SIG-M5 treated with dmso at 0.1 percent for 504 hours (cell line): ENCODE data around the gene SYNGR2.

ENCODE experiments used
- DNase-seq: peaks from one replicate; lab custom pipeline; 2025; ENCODE audit not compliant: unreplicated experiment; lab: John Stamatoyannopoulos, UW

Gene SYNGR2

DNA sequence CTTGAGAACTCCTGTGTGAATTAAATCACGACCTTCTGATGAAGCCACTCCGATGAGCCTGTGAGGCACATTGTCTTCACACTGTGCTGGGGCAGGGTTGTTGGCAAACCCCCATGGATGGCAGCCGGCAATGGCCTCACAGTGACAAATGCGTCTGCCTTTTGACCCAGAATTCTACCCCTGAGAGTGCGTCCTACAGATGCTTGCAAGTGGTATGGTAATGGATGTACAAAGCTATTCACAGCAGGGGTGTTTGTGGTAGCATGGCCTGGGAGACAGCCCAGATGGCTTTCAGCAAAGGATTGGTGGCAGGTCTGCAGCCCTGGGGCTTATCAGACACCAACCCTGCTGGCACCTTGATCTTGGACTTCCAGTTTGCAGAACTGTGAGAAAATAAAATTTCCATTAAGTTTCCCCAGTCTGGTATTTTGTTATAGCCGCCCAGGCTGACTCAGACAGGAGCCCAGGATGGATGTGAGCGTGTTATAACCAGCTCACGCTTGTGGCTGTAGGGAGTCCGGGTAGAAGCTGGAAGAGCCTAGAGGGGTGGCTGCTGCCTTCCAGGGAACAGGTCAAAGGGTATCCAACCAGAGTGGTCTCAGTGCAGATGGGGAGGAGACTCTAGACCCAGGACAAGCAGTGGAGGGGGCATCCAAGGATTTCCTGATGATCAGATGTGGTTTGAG, 28.9 kb downstream of the SYNGR2 start:
- DNase-seq, result no peak

GRCh38 chr17:78200451-78200850, 32.1 kb downstream of the SYNGR2 start:
- no peak for DNase-seq

DNA sequence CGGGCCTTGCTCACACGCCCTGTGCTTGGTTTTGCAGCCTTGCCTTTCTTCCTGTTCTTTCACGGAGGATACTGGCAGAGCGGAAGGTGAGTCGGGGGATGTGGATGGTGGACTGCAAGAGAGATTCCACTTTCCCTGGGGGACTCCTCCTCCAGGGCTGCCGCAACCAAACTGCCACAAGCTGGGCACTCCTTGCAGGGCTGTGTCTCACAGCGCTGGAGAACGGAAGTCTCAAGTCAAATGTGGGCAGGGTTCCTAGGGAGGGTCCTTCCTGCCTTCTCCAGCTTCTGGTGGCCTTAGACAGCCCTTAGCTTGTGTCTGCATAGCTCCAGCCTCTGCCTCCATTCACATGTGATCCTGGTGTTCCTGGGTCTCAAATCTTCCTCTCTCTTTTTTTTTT, 34.3 kb downstream of the SYNGR2 start:
- DNase-seq, result no peak

DNA sequence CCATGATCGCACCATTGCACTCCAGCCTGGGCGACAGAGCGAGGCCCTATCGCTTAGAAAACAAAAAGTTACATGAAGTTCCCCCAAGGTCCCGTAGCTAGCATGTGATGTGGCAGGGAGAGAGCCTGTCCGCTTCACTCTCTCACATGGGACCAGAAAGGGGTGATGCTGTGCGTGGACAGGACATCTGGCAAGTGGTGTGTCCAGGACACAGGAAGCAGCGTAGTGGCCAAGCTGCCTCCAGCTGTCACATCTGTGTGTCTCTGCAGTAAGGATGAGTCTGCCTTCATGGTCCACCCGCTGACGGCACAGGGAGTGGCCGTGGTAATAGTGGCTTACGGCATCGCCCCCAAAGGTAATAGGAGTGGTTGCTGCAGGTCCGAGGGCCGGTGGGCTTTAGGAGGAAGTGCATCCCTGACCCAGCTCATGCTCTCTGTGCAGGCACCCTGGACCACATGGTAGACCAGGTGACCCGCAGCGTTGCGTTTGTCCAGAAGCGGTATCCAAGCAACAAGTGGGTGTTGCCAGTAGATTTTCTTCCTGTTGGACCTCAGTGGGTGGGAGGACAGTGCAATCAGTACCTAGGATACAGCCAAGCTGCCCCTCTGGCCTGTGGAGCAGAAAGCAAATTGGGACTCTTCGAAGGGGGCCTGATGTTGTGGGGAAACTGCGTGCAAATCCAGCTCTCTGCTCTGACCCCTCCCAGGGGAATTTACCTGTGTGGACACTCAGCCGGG, 36.2 kb downstream of the SYNGR2 start:
- no peak for DNase-seq

DNA sequence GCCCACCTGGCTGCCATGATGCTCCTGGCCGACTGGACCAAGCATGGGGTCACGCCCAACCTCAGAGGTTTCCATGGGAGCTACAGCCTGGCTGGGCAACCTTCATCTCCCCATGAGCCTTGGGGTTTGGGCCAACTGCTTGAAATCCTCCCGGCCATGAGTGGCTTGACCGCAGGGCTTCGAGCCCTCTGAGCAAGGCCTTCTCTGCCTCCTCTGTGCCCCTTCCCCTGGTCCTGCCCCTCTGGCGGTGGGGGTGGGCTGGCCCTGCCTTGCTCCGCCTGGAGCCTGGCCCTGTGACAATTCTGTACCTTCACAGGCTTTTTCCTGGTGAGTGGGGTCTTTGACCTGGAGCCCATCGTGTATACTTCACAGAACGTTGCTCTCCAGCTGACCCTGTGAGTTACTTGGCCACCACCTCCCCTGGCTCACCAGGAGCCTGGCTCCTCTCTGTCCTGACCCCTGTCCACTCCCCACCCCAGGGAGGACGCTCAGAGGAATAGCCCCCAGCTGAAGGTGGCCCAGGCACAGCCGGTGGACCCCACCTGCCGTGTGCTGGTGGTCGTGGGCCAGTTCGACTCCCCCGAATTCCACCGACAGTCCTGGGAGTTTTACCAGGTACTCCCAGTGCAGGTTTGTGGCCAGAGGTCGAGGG, 36.9 kb downstream of the SYNGR2 start:
- no peak for DNase-seq

DNA sequence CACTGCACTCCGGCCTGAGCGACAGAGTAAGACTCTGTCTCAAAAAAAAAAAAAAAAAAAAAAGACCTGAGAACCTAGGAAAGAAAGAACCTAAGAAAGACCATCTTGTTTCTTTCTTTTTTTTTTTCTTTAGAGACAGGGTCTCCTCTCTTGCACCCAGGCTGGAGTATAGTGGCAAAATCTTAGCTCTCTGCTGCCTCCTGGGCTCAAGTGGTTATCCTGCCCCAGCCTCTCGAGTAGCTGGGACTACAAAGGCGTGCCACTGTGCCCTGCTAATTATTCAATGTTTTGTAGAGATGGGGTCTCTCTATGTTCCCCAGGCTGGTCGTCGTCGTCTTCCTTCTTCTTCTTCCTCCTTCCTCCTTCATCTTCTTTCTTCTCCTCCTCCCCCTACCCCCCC, 37.9 kb downstream of the SYNGR2 start:
- DNase-seq, result no peak

- DNase-seq, result no peak
Observed at GRCh38 chr17:78208486-78208885, 40.1 kb downstream of the SYNGR2 start.

DNA sequence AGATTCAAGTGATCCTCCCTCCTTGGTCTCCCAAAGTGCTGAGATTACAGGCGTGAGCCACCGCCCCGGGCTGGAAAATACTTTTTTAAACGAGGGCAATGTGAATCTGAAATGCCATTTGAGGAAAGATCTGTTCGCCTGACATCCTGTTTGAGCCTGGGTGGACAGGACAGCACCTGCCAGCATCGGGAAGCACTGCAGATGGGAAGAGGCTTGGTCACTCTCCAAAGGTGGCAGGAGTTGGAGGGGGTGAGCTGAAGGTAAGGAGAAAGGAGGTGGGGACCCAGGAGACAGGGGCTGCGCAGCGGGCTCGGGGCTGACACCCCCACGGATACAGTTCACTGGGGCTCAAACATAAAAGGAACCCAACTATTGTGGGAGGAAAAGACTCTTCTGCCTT, 41.7 kb downstream of the SYNGR2 start:
- no peak for DNase-seq

- no peak for DNase-seq
Observed at GRCh38 chr17:78211032-78211431, 42.7 kb downstream of the SYNGR2 start.

GRCh38 chr17:78214016-78214705, 45.8 kb downstream of the SYNGR2 start, which contains the start of gene BIRC5:
Gene BIRC5, plus strand, starts transcription at chr17:78214253. Its CDS starts 64 bp downstream, at chr17:78214317.
- peak; percentile 90 for DNase-seq

GRCh38 chr17:78214706-78215061, 46.3 kb downstream of the SYNGR2 start:
- no peak for DNase-seq

GRCh38 chr17:78219396-78220150, 51.2 kb downstream of the SYNGR2 start:
- no peak for DNase-seq
